ENCODE data around the gene DDRGK1.

DDRGK1 gene

DNA sequence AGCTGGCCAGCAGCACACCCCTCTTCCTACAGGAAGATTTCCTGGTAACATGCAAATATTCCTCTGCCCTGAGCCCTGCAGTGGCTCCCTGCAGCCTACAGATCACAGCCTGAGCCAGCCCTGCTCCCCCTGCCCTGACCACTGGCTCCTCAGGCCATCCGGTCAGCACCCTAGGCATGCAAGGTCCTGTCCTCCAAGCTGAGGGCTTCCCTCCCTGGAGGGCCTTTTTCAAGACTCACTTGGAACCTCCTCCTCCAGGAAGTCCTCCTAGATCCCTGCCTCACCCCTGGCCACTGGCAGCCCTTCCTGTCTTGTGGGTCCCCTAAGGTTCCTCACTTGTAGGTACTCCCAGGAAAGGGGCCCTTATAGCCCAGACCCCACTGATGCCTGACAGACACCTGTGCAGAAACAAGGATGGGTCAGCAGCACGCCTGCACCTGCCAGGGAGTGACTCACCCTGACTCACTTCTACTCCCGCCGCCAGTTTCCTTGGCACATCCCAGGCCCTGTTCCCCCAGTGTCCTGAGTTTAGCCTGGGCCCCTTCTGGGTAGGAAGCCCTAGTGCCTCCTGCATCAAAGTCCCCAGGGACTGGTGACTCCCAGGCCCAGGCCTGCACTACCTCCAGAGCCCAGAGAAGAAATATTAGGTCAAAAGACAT, 31.3 kb upstream of the DDRGK1 start:
- WGBS, 2 donors (ENCODE audit: extremely low coverage in 2 of 2, insufficient read length in 2 of 2, insufficient replicate concordance in 1 of 2): no CpG with 5 or more reads among the region's 4 CpGs
- no peak for DNase-seq (ENCODE audit: low spot score)
- H4K8ac ChIP-seq (ENCODE audit: low read depth, low read length): no peak overlapping the region

DNA sequence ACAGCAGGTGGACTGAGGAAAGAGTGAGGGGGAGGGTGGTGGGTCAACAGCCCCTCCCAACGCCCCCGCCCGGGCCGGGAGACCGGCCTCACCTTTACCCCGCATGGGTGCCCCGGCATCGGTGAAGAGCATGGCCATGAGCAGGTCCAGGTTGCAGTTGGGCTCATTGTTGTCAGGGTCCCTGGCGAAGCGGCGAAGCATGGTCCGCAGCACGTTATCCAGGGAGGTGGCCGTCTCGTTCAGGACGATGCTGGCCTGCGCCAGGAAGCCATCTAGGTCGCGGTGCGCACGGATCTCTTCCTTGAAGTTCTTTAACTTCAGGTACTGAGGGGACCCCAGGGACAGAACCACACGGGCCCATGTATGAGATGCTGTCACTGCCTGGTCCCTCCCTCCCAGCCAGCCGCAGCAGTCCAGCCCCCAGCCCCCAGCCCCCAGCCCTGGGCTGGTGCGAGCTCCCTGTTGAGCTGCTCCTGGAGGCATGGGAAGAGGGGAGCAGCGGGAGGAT, 29.6 kb upstream of the DDRGK1 start:
- H3K14ac ChIP-seq (ENCODE audit: low read length): no peak overlapping the region
- no peak overlapping the region for H2BK12ac ChIP-seq (ENCODE audit: low read length)
- no peak overlapping the region for H3K18ac ChIP-seq (ENCODE audit: low read length)
- H3K36me3 ChIP-seq (replicated peaks in 1 of 2; ENCODE audit: control insufficient read depth in 2 of 2, insufficient read depth in 2 of 2, low read length in 2 of 2): no peaks in the 10 kb centered on the region
- peaks cover 11% of the 10 kb centered on the region for H3K79me1 ChIP-seq (ENCODE audit: low read depth, low read length)
- peak overlapping the region; percentile 65 for H3K23ac ChIP-seq (ENCODE audit: low read depth, low read length, poor library complexity)
- peak overlapping the region; percentile 37 for H2AK5ac ChIP-seq (ENCODE audit: low read depth, low read length)
- H4K8ac ChIP-seq (ENCODE audit: low read depth, low read length): no peak overlapping the region
- no peak overlapping the region for H3K4me3 ChIP-seq (ENCODE audit: low read length in 2 of 2)
- no peak for DNase-seq (ENCODE audit: low spot score)
- no peak overlapping the region for H3K27ac ChIP-seq (replicated peaks; ENCODE audit: low read length)
- H2BK120ac ChIP-seq (ENCODE audit: low read depth, low read length): no peak overlapping the region
- peaks cover 13 to 37% (median 25%) of the 10 kb centered on the region in 3 experiments for H3K27me3 ChIP-seq (ENCODE audit: control insufficient read depth in 3 of 3, insufficient read depth in 3 of 3, low read depth in 1 of 3, low read length in 3 of 3)
- H3K9ac ChIP-seq (ENCODE audit: low read depth, low read length, poor library complexity): peak overlapping the region; percentile 12
- H2BK5ac ChIP-seq (ENCODE audit: low read length): peak overlapping the region; percentile 53
- H3K4ac ChIP-seq (ENCODE audit: low read length): no peak overlapping the region
- H2AFZ ChIP-seq (ENCODE audit: low read length): no peak overlapping the region
- H2BK15ac ChIP-seq (ENCODE audit: low read length): no peak overlapping the region
- H4K91ac ChIP-seq (ENCODE audit: low read depth, low read length, poor library complexity): no peak overlapping the region
- H3K4me1 ChIP-seq (ENCODE audit: control insufficient read depth in 2 of 2, insufficient read depth in 1 of 2, low read depth in 1 of 2, low read length in 2 of 2): peaks cover 3 to 5% of the 10 kb centered on the region in 2 donors
- WGBS, 2 donors (ENCODE audit: extremely low coverage in 2 of 2, insufficient read length in 2 of 2, insufficient replicate concordance in 1 of 2): no CpG with 5 or more reads among the region's 25 CpGs
- no peak overlapping the region for H3K4me2 ChIP-seq (ENCODE audit: insufficient read depth, low read length, poor library complexity, severe bottlenecking)
- H3K9me3 ChIP-seq (replicated peaks in 1 of 2; ENCODE audit: control insufficient read depth in 2 of 2, insufficient read depth in 1 of 2, low read depth in 1 of 2, low read length in 2 of 2): peaks cover 4 to 13% of the 10 kb centered on the region in 2 donors

More for the DNA sequence above, 31.3 kb upstream of the DDRGK1 start:
- peak overlapping the region; percentile 67 for H3K9ac ChIP-seq (ENCODE audit: low read depth, low read length, poor library complexity)
- peaks cover 29 to 54% (median 42%) of the 10 kb centered on the region in 3 experiments for H3K27me3 ChIP-seq (ENCODE audit: control insufficient read depth in 3 of 3, insufficient read depth in 3 of 3, low read depth in 1 of 3, low read length in 3 of 3)
- no peak overlapping the region for H3K4ac ChIP-seq (ENCODE audit: low read length)
- H3K23ac ChIP-seq (ENCODE audit: low read depth, low read length, poor library complexity): no peak overlapping the region
- no peak overlapping the region for H3K18ac ChIP-seq (ENCODE audit: low read length)
- H2AFZ ChIP-seq (ENCODE audit: low read length): no peak overlapping the region
- H3K14ac ChIP-seq (ENCODE audit: low read length): peak overlapping the region; percentile 85
- peaks cover 6 to 13% of the 10 kb centered on the region in 2 donors for H3K9me3 ChIP-seq (replicated peaks in 1 of 2; ENCODE audit: control insufficient read depth in 2 of 2, insufficient read depth in 1 of 2, low read depth in 1 of 2, low read length in 2 of 2)
- no peak overlapping the region for H3K4me3 ChIP-seq (ENCODE audit: low read length in 2 of 2)
- H3K27ac ChIP-seq (replicated peaks; ENCODE audit: low read length): no peak overlapping the region
- H3K36me3 ChIP-seq (replicated peaks in 1 of 2; ENCODE audit: control insufficient read depth in 2 of 2, insufficient read depth in 2 of 2, low read length in 2 of 2): no peaks in the 10 kb centered on the region
- H3K79me1 ChIP-seq (ENCODE audit: low read depth, low read length): peaks cover 8% of the 10 kb centered on the region
- no peak overlapping the region for H4K91ac ChIP-seq (ENCODE audit: low read depth, low read length, poor library complexity)
- no peak overlapping the region for H2BK15ac ChIP-seq (ENCODE audit: low read length)
- H2BK12ac ChIP-seq (ENCODE audit: low read length): no peak overlapping the region
- no peak overlapping the region for H2BK5ac ChIP-seq (ENCODE audit: low read length)
- peaks cover 5 to 8% of the 10 kb centered on the region in 2 donors for H3K4me1 ChIP-seq (ENCODE audit: control insufficient read depth in 2 of 2, insufficient read depth in 1 of 2, low read depth in 1 of 2, low read length in 2 of 2)
- H3K4me2 ChIP-seq (ENCODE audit: insufficient read depth, low read length, poor library complexity, severe bottlenecking): no peak overlapping the region
- H2BK120ac ChIP-seq (ENCODE audit: low read depth, low read length): no peak overlapping the region
- peak overlapping the region; percentile 3 for H2AK5ac ChIP-seq (ENCODE audit: low read depth, low read length)

DNA sequence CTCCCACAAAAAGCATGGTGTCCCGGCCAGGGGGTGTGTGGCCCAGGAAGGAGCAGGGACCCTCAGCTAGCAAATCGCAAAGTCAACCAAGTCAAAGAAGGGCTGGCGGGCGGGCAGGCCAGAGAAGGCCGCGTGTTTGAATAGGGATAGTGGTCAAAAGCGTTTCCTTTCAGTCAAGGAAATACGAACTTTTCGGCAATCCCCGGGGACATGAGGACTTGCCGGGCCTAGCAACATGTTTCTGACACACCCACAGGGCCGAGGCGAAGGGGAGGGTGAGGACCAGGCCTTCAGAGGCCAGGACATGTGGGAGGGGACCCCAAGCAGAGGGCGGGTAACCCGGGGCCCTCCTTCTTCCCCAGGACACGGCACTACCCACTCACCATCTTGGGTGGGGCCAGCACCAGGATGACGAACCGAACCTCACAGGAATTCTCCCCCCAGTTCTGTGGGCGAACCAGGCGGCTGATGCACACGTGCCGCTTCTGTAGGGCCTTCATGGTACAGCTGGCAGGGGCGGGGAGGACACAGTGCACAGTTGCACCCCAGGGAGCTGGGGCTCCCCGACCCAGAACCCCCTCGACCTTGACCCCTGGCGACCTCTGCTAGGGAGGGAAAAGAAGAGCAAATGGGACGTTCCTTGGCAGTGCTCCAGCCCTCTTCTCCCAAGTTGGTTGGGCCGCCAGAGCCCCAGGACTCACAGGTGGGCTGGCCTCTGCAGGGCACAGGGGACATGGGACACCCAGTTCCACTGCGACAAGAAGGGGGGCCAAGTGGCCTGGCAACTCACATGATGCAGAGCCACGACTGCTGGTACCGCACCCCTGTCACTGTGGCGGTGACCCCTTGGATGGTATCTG, 28.9 kb upstream of the DDRGK1 start:
- WGBS, 2 donors (ENCODE audit: extremely low coverage in 2 of 2, insufficient read length in 2 of 2, insufficient replicate concordance in 1 of 2): no CpG with 5 or more reads among the region's 32 CpGs

More for the DNA sequence above, 28.9 kb upstream of the DDRGK1 start:
- H2BK12ac ChIP-seq (ENCODE audit: low read length): no peak overlapping the region
- H3K9ac ChIP-seq (ENCODE audit: low read depth, low read length, poor library complexity): peak overlapping the region; percentile 12
- no peak overlapping the region for H3K27ac ChIP-seq (replicated peaks; ENCODE audit: low read length)
- no peak overlapping the region for H4K91ac ChIP-seq (ENCODE audit: low read depth, low read length, poor library complexity)
- H3K18ac ChIP-seq (ENCODE audit: low read length): no peak overlapping the region
- peak overlapping the region; percentile 65 for H3K23ac ChIP-seq (ENCODE audit: low read depth, low read length, poor library complexity)
- no peak overlapping the region for H3K4me2 ChIP-seq (ENCODE audit: insufficient read depth, low read length, poor library complexity, severe bottlenecking)
- H3K9me3 ChIP-seq (replicated peaks in 1 of 2; ENCODE audit: control insufficient read depth in 2 of 2, insufficient read depth in 1 of 2, low read depth in 1 of 2, low read length in 2 of 2): peaks cover 4 to 13% of the 10 kb centered on the region in 2 donors
- H3K4ac ChIP-seq (ENCODE audit: low read length): no peak overlapping the region
- H3K27me3 ChIP-seq (ENCODE audit: control insufficient read depth in 3 of 3, insufficient read depth in 3 of 3, low read depth in 1 of 3, low read length in 3 of 3): peaks cover 6 to 30% (median 18%) of the 10 kb centered on the region in 3 experiments
- H2BK5ac ChIP-seq (ENCODE audit: low read length): no peak overlapping the region
- no peak for DNase-seq (ENCODE audit: low spot score)
- H3K79me1 ChIP-seq (ENCODE audit: low read depth, low read length): peaks cover 12% of the 10 kb centered on the region
- no peak overlapping the region for H2BK120ac ChIP-seq (ENCODE audit: low read depth, low read length)
- no peak overlapping the region for H3K4me3 ChIP-seq (ENCODE audit: low read length in 2 of 2)
- H3K14ac ChIP-seq (ENCODE audit: low read length): no peak overlapping the region
- H3K36me3 ChIP-seq (replicated peaks in 1 of 2; ENCODE audit: control insufficient read depth in 2 of 2, insufficient read depth in 2 of 2, low read length in 2 of 2): no peaks in the 10 kb centered on the region
- peaks cover 3 to 5% of the 10 kb centered on the region in 2 donors for H3K4me1 ChIP-seq (ENCODE audit: control insufficient read depth in 2 of 2, insufficient read depth in 1 of 2, low read depth in 1 of 2, low read length in 2 of 2)
- H2AFZ ChIP-seq (ENCODE audit: low read length): no peak overlapping the region
- H4K8ac ChIP-seq (ENCODE audit: low read depth, low read length): no peak overlapping the region
- H2BK15ac ChIP-seq (ENCODE audit: low read length): no peak overlapping the region
- peak overlapping the region; percentile 43 for H2AK5ac ChIP-seq (ENCODE audit: low read depth, low read length)
